Calu3 (cell line): ENCODE measurements around the gene SLC66A2. TPM values are rescaled to one million over a fixed set of nuclear protein-coding genes. Genes with fewer than 3 reads are reported as not detected.

ENCODE experiments used
- BruUV-seq: library from RNA; stranded (reverse); fragments of 400-500 nt; replicated peaks from 2 replicates; lab custom pipeline; 2021; lab: Mats Ljungman, UMichigan
- CTCF ChIA-PET: fragments of 300-600 bp; sonication (Branson Sonifier 250); formaldehyde crosslinking; loops from one replicate; lab custom pipeline; 2022; ENCODE audit warnings: antibody characterized with exemption; lab: Charles Lee
- DNase-seq: peaks from one replicate; pipeline ENCODE4 v3.0.0; 2022
- H3K27ac Mint-ChIP-seq: one replicate; pipeline ENCODE4 v1.8.0; 2022; ENCODE audit warnings: mixed read lengths; ENCODE audit not compliant: unreplicated experiment
- H3K27me3 Mint-ChIP-seq: one replicate; pipeline ENCODE4 v1.8.0; 2022; ENCODE audit warnings: mixed read lengths; ENCODE audit not compliant: unreplicated experiment
- H3K36me3 Mint-ChIP-seq: one replicate; pipeline ENCODE4 v1.8.0; 2022; ENCODE audit warnings: mild to moderate bottlenecking, moderate library complexity, mixed read lengths; ENCODE audit not compliant: insufficient read depth, unreplicated experiment
- H3K4me1 Mint-ChIP-seq: one replicate; pipeline ENCODE4 v1.8.0; 2022; ENCODE audit warnings: mild to moderate bottlenecking, low read depth, mixed read lengths; ENCODE audit not compliant: unreplicated experiment
- H3K4me3 Mint-ChIP-seq: one replicate; pipeline ENCODE4 v1.8.0; 2022; ENCODE audit warnings: mild to moderate bottlenecking, low read depth, moderate library complexity, mixed read lengths; ENCODE audit not compliant: unreplicated experiment
- H3K9me3 Mint-ChIP-seq: one replicate; pipeline ENCODE4 v1.8.0; 2022; ENCODE audit warnings: low read depth, mixed read lengths; ENCODE audit not compliant: unreplicated experiment
- CTCF ChIP-seq: fragments of 200-600 bp; IDR thresholded peaks from one replicate; pipeline ENCODE4 v1.8.0; 2022; ENCODE audit warnings: antibody characterized with exemption; ENCODE audit not compliant: unreplicated experiment
- intact Hi-C: fragments of 100-400 bp; cut with micrococcal nuclease; formaldehyde crosslinking; loops from one replicate; pipeline ENCODE4 v1.10.0; 2022; ENCODE audit not compliant: unreplicated experiment
- total RNA-seq: library from RNA; stranded (reverse); gene quantifications from 2 replicates; pipeline ENCODE4 v1.2.3, GENCODE V29; 2022

SLC66A2 gene
- total RNA-seq, 1 experiment from 2014 or later = 19.5 TPM

- TF ChIP-seq CTCF = no peak
- CTCF ChIA-PET = no interaction called here
- Mint-ChIP-seq H3K4me1 (no peaks in the 10 kb centered on the region), H3K27ac (no peak overlapping the region), H3K36me3 (no peaks in the 10 kb centered on the region), H3K4me3 (no peak overlapping the region), H3K27me3 (peaks cover 19% of the 10 kb centered on the region), H3K9me3 (no peaks in the 10 kb centered on the region)
- intact Hi-C loops = no loop called here
- DNase-seq = no peak
- no TSS peak for BruUV-seq
Measured at GRCh38 chr18:79863161-79864005, 88.1 kb downstream of the SLC66A2 start.

- no peak overlapping the region for H3K4me3 Mint-ChIP-seq
- BruUV-seq = no TSS peak
- intact Hi-C loops = no loop called here
Measured at GRCh38 chr18:79862562-79862961, 88.9 kb downstream of the SLC66A2 start.

DNA sequence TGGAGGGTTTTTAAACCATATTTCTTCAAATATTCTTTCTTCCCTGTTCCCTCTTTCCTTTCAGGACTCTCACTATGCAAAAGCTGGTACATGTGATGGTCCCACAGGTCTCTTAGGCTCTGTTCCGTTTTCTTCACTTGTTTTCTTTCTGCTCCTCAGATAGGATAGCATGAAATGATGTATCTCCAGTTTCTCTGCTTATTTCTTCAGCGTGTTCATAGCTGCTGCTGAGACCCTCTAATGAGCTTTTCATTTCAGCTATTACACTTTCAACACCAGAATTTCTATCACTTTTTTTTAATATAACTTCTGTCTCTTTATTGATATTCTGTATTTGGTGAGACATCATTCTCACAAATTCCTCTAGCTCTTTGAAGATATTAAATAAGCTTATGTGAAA is 89.8 kb downstream of the SLC66A2 start:
- no peaks in the 10 kb centered on the region for H3K4me1 Mint-ChIP-seq
- intact Hi-C loops = no loop called here
- CTCF ChIA-PET = no interaction called here
- no peak for DNase-seq
- H3K9me3 Mint-ChIP-seq = no peaks in the 10 kb centered on the region
- H3K4me3 Mint-ChIP-seq = no peak overlapping the region
- no peak for TF ChIP-seq CTCF
- no peak overlapping the region for H3K27ac Mint-ChIP-seq
- peaks cover 19% of the 10 kb centered on the region for H3K27me3 Mint-ChIP-seq
- H3K36me3 Mint-ChIP-seq = peaks cover 5% of the 10 kb centered on the region
- BruUV-seq = no TSS peak

More at GRCh38 chr18:79862562-79862961, 88.9 kb downstream of the SLC66A2 start:
- TF ChIP-seq CTCF = no peak
- H3K4me1 Mint-ChIP-seq = no peaks in the 10 kb centered on the region
- H3K27ac Mint-ChIP-seq = no peak overlapping the region
- CTCF ChIA-PET = no interaction called here
- H3K36me3 Mint-ChIP-seq = peaks cover under 1% of the 10 kb centered on the region
- no peak for DNase-seq
- no peaks in the 10 kb centered on the region for H3K9me3 Mint-ChIP-seq
- H3K27me3 Mint-ChIP-seq = peaks cover 19% of the 10 kb centered on the region

DNA sequence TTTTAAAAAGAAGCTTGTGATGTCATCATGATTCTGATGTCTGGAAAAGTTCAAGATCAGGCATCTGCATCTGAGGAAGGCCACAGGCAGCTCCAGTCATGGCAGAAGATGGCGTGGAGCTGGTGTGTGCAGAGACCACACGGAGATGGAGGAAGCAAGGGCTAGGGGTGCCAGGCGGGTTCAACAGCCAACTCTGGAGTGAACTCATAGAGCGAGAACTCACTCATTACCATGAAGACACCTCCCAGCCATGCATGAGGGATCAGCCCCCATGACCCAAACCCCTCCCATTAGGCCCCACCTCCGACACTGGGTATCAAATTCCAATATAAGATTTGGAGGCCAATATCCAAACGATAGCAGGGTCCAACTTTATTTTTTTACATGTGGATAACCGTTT is 92.1 kb downstream of the SLC66A2 start:
- CTCF ChIA-PET = no interaction called here
- H3K27ac Mint-ChIP-seq = no peak overlapping the region
- no peak overlapping the region for H3K4me3 Mint-ChIP-seq
- no TSS peak for BruUV-seq
- no peak for TF ChIP-seq CTCF
- H3K36me3 Mint-ChIP-seq = peaks cover 5% of the 10 kb centered on the region
- intact Hi-C loops = no loop called here
- H3K27me3 Mint-ChIP-seq = peaks cover 19% of the 10 kb centered on the region
- no peaks in the 10 kb centered on the region for H3K4me1 Mint-ChIP-seq
- DNase-seq = no peak
- H3K9me3 Mint-ChIP-seq = no peaks in the 10 kb centered on the region
